Peyer's patch (tissue), 4 donors: ENCODE data around the gene IFRD2.

Experiments
- CTCF ChIP-seq, 6 experiments: fragments of 450-650 bp in 4 of 6; fragments of 200-600 bp in 2 of 6; sonication (generic) in 1 of 6; IDR thresholded peaks; one replicate each; pipeline ENCODE4 v1.5.1; 2017 to 2019; ENCODE audit warnings: antibody characterized with exemption in 6 of 6, mild to moderate bottlenecking in 3 of 6, moderate library complexity in 1 of 6
- POLR2A ChIP-seq, 2 donors: fragments of 450-650 bp; IDR thresholded peaks; one replicate each; pipeline ENCODE4 v1.5.1; 2017; ENCODE audit warnings: antibody characterized with exemption in 2 of 2, mild to moderate bottlenecking in 2 of 2, moderate library complexity in 2 of 2

DNA sequence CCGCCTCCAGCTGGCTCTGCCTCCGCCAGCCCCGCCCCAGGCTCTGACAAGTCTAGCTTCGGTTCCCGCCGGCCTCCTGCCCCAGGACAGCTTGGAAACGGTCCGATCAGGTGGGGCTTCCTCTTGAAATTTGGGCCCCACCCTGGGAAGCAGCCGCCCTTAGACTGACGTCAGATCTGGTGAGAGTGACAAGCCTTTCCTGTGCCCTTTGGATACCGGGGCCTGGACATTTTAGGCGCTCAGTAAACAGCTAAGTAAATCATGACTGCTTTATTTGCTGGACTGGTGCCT lies 7.4 kb upstream of the IFRD2 start:
- no peak for TF ChIP-seq CTCF (IDR thresholded peaks at IDR 0.05)
- peak in 1 of 2 donors; percentile 46 for TF ChIP-seq POLR2A (IDR thresholded peaks at IDR 0.05)
